Lung (tissue), 12 donors: ENCODE measurements around the gene NDUFV2. TPM values are rescaled to one million over a fixed set of nuclear protein-coding genes. Genes with fewer than 3 reads are reported as not detected.
"Not testable (repeated sequence)": the region's sequence is repeated elsewhere in the genome, so short reads cannot be mapped to it uniquely, and the experiment has no call there.

Experiments used
- ATAC-seq: fragments of 200-7000 bp; cut with Tn5 transposase; one replicate; pipeline ENCODE4 v1.9.1; 2020; ENCODE audit warnings: moderate number of reproducible peaks; ENCODE audit not compliant: insufficient read depth, low FRiP score
- DNase-seq, 3 donors: peaks; one replicate each; pipeline ENCODE4 v3.0.0-alpha.2; 2013 to 2017
- H3K27ac ChIP-seq, 2 donors: one replicate each; pipeline ENCODE4 v1.5.1; 2013; ENCODE audit warnings: mild to moderate bottlenecking in 2 of 2, moderate library complexity in 2 of 2, control low read depth in 1 of 2, inconsistent platforms in 1 of 2, low read depth in 1 of 2, low read length in 1 of 2
- H3K27me3 ChIP-seq, 3 donors: one replicate each; pipeline ENCODE4 v1.5.1; 2013; ENCODE audit warnings: low read length in 2 of 3; ENCODE audit not compliant: control insufficient read depth in 3 of 3, insufficient read depth in 3 of 3
- H3K36me3 ChIP-seq, 4 donors: one replicate each; pipeline ENCODE4 v1.5.1; 2013; ENCODE audit warnings: low read length in 4 of 4, mild to moderate bottlenecking in 1 of 4, moderate library complexity in 1 of 4; ENCODE audit not compliant: control insufficient read depth in 4 of 4, insufficient read depth in 4 of 4
- H3K4me1 ChIP-seq, 5 donors: one replicate each; pipeline ENCODE4 v1.5.1; 2013; ENCODE audit warnings: low read length in 5 of 5, mild to moderate bottlenecking in 2 of 5, moderate library complexity in 1 of 5; ENCODE audit not compliant: control insufficient read depth in 5 of 5, insufficient read depth in 5 of 5
- H3K4me3 ChIP-seq: one replicate; pipeline ENCODE4 v1.5.1; 2013; ENCODE audit warnings: mild to moderate bottlenecking, control low read depth, moderate library complexity
- H3K9ac ChIP-seq, 2 donors: one replicate each; pipeline ENCODE4 v1.5.1; 2013; ENCODE audit warnings: low read length in 2 of 2, control low read depth in 1 of 2; ENCODE audit not compliant: insufficient read depth in 1 of 2
- H3K9me3 ChIP-seq, 4 donors: one replicate each; pipeline ENCODE4 v1.5.1; 2013; ENCODE audit warnings: low read length in 3 of 4, mild to moderate bottlenecking in 1 of 4, moderate library complexity in 1 of 4; ENCODE audit not compliant: control insufficient read depth in 4 of 4, insufficient read depth in 3 of 4
- WGBS, 2 donors: extraction: QIAGEN DNeasy Blood & Tissue Kit; methylation state at CpG; one replicate each; pipeline ENCODE4 v1.1.7; 2013; 5-methylcytosine and 5-hydroxymethylcytosine counted together
- polyA plus RNA-seq, 2 donors: library from polyadenylated mRNA; stranded (reverse); fragments of 200-250 nt; gene quantifications; one replicate each; pipeline ENCODE4 v1.2.1, GENCODE V29; 2013
- total RNA-seq, 2 donors: library from RNA; depleted of rRNA in 1 of 2; stranded (reverse); fragments of >200 nt in 1 of 2; gene quantifications; one replicate each; pipeline ENCODE4 v1.2.1, GENCODE V29; 2014 to 2021
- TF ChIP-seq, protein P1 (sequence below): IDR thresholded peaks from 2 replicates; pipeline ENCODE4 v1.5.1; 2012; ENCODE audit warnings: mild to moderate bottlenecking; ENCODE audit errors: control extremely low read depth, extremely low read depth
- donor health status: control.
- donor health status: control.
- donor health status: Bipolar disorder and iron deficiency.
- donor health status: healthy.
- donor health status: DM: yes; HTN: yes; CAD: no.

NDUFV2 gene
- total and polyA plus RNA-seq, 4 donors, result 130 to 355 (median 144) TPM

DNA sequence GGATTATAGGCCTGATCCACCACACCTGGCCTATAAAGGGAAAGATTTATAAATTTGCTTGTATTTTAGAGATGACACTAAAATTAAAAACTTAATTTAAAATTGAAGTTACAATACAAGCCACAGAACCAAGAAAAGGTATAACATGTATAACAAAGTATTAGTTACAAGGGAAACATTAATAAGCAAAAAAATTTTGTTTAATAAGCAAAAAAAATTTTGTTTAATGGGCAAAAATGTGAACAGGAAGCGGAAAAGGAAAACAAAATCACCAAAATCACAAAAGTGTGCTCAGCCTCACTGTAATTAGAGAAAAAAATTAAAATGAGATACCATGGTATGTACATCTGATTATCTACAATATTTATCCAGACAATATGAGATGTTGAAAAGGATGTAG is 15.9 kb upstream of the NDUFV2 start:
- ATAC-seq (no peak), DNase-seq (no peak)
- H3K9ac ChIP-seq, result no peak overlapping the region
- TF ChIP-seq, protein P1, sequence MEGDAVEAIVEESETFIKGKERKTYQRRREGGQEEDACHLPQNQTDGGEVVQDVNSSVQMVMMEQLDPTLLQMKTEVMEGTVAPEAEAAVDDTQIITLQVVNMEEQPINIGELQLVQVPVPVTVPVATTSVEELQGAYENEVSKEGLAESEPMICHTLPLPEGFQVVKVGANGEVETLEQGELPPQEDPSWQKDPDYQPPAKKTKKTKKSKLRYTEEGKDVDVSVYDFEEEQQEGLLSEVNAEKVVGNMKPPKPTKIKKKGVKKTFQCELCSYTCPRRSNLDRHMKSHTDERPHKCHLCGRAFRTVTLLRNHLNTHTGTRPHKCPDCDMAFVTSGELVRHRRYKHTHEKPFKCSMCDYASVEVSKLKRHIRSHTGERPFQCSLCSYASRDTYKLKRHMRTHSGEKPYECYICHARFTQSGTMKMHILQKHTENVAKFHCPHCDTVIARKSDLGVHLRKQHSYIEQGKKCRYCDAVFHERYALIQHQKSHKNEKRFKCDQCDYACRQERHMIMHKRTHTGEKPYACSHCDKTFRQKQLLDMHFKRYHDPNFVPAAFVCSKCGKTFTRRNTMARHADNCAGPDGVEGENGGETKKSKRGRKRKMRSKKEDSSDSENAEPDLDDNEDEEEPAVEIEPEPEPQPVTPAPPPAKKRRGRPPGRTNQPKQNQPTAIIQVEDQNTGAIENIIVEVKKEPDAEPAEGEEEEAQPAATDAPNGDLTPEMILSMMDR, result no peak
- H3K27me3 ChIP-seq, result no peaks in the 10 kb centered on the region
- no peaks in the 10 kb centered on the region for H3K9me3 ChIP-seq
- H3K4me1 ChIP-seq, result no peaks in the 10 kb centered on the region
- no peak overlapping the region for H3K4me3 ChIP-seq
- 88 to 94% methylated on average over 1 of the region's 1 CpG for WGBS, 2 donors
- no peak overlapping the region for H3K27ac ChIP-seq
- H3K36me3 ChIP-seq, result no peaks in the 10 kb centered on the region

DNA sequence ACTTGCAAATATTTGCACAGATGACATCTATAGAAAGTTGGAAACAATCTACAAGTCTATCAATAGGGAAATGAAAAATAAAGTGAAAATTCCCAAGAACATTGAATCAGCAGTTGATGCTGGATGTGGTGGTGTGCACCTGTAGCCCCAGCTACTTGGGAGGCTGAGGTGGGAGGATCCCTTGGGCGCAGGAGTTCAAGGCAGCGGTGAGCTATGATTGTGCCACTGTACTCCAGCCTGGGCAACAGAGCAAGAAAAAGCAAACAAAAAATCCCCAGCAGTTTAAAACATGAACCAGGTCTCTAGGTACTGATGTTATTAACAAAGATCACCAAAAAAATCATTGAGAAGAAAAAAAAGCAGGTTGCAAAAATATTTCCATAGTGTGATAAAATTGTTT is 15.4 kb upstream of the NDUFV2 start:
- TF ChIP-seq, protein P1, result no peak
- 100% methylated on average over 2 of the region's 2 CpGs for WGBS, 2 donors
- no peak overlapping the region for H3K9ac ChIP-seq

DNA sequence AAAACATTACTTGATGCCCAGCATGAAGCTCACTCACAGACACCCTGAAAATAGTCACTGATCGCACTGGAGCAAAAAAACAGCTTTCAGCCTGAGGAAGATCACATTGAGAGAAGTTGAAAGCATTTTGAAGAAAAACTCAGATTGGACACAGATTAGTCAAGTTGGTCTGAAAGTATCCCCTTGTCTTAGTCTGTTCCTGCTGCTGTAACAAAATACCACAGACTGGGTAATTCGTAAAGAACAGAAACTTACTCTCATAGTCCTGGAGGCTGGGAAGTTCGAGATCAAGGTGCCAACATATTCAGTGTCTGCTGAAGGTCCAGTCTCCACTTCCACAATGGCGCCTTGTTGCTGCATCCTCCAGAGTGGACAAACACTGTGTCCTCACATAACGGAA is 14.2 kb upstream of the NDUFV2 start:
- Histone ChIP-seq H3K36me3 (no peaks in the 10 kb centered on the region), H3K27me3 (no peaks in the 10 kb centered on the region), H3K9ac (no peak overlapping the region), H3K4me1 (no peaks in the 10 kb centered on the region), H3K9me3 (no peaks in the 10 kb centered on the region), H3K4me3 (no peak overlapping the region), H3K27ac (no peak overlapping the region)
- no peak for DNase-seq
- TF ChIP-seq, protein P1, result no peak
- no peak for ATAC-seq
- 97 to 98% methylated on average over 5 of the region's 5 CpGs for WGBS, 2 donors

More for the DNA sequence above, 15.4 kb upstream of the NDUFV2 start:
- ATAC-seq (no peak), DNase-seq (no peak)
- H3K4me3 ChIP-seq, result no peak overlapping the region
- H3K27me3 ChIP-seq, result no peaks in the 10 kb centered on the region
- no peaks in the 10 kb centered on the region for H3K4me1 ChIP-seq
- H3K36me3 ChIP-seq, result no peaks in the 10 kb centered on the region
- H3K9me3 ChIP-seq, result no peaks in the 10 kb centered on the region
- H3K27ac ChIP-seq, result no peak overlapping the region

DNA sequence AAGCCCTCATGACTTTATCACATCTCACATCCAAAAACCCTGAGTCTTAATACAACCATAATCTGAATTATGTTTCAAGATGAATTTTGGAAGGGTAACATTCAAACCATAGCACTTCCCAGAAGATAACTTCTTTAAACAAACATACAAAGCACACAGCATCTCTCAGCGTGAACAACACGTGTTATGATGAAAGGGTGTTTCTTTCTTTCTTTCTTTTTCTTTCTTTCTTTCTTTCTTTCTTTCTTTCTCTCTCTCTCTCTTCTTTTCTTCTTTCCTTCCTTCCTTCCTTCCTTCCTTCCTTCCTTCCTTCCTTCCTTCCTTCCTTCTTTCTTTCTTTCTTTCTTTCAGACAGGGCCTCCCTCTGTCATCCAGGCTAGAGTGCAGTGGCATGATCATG is 13.8 kb upstream of the NDUFV2 start:
- H3K36me3 ChIP-seq, ATAC-seq, DNase-seq, H3K4me1 ChIP-seq, H3K4me3 ChIP-seq, H3K27me3 ChIP-seq, H3K9me3 ChIP-seq, H3K9ac ChIP-seq, H3K27ac ChIP-seq: not testable (repeated sequence)
- 95 to 98% methylated on average over 2 of the region's 2 CpGs for WGBS, 2 donors
